Stomach (tissue), 9 donors: Measurements from ENCODE around the gene COBL. TPM values are rescaled to one million over a fixed set of nuclear protein-coding genes. Genes with fewer than 3 reads are reported as not detected.

Source experiments
- DNase-seq, 2 donors: peaks; one replicate each; pipeline versions ENCODE4 v3.0.0 to v3.0.0-alpha.2; 2013 to 2019
- H3K27ac ChIP-seq, 5 donors: fragments of 200-600 bp in 4 of 5; sonication (generic) in 4 of 5; one replicate each; pipeline ENCODE4 v1.5.1; 2013 to 2019; ENCODE audit warnings: mild to moderate bottlenecking in 1 of 5, moderate library complexity in 1 of 5
- H3K27me3 ChIP-seq, 3 donors: fragments of 200-600 bp; sonication (generic); one replicate each; pipeline ENCODE4 v1.5.1; 2017 to 2019; ENCODE audit warnings: mixed run types in 1 of 3
- H3K36me3 ChIP-seq, 4 donors: fragments of 200-600 bp; sonication (generic); 1 replicate in 3 of 4; 2 replicates in 1 of 4; pipeline ENCODE4 v1.5.1; 2016 to 2019
- H3K4me1 ChIP-seq, 4 donors: fragments of 200-600 bp; sonication (generic); one replicate each; pipeline ENCODE4 v1.5.1; 2016 to 2019
- H3K4me3 ChIP-seq, 4 donors: fragments of 200-600 bp; sonication (generic) in 3 of 4; one replicate each; pipeline ENCODE4 v1.5.1; 2016 to 2019; ENCODE audit warnings: mild to moderate bottlenecking in 1 of 4
- H3K9me3 ChIP-seq, 4 donors: fragments of 200-600 bp; sonication (generic); one replicate each; pipeline ENCODE4 v1.5.1; 2016 to 2019
- CTCF ChIP-seq, 7 experiments: fragments of 450-650 bp in 4 of 7; fragments of 200-600 bp in 3 of 7; sonication (generic) in 3 of 7; IDR thresholded peaks; one replicate each; pipeline ENCODE4 v1.5.1; 2016 to 2019; ENCODE audit warnings: antibody characterized with exemption in 7 of 7, control low read depth in 2 of 7, mild to moderate bottlenecking in 1 of 7
- EP300 ChIP-seq: sonication (generic); formaldehyde crosslinking; IDR thresholded peaks from one replicate; pipeline ENCODE4 v1.6.1; 2017; ENCODE audit warnings: antibody characterized with exemption
- POLR2A ChIP-seq, 4 donors: fragments of 450-650 bp; IDR thresholded peaks; one replicate each; pipeline ENCODE4 v1.6.1; 2016; ENCODE audit warnings: antibody characterized with exemption in 4 of 4, control low read depth in 2 of 4, mild to moderate bottlenecking in 1 of 4, moderate library complexity in 1 of 4
- POLR2AphosphoS5 ChIP-seq, 3 donors: sonication (generic); formaldehyde crosslinking; IDR thresholded peaks; one replicate each; pipeline ENCODE4 v1.6.1; 2016; ENCODE audit warnings: antibody characterized with exemption in 3 of 3
- WGBS, 5 donors: extraction: QIAGEN DNeasy Blood & Tissue Kit in 3 of 5; methylation state at CpG; one replicate each; pipeline versions ENCODE4 v1.1.5 to v1.1.7; 2013 to 2018; 5-methylcytosine and 5-hydroxymethylcytosine counted together
- intact Hi-C: fragments of 100-400 bp; cut with DNase I; formaldehyde crosslinking; loops from one replicate; pipeline ENCODE4 v1.15.1; 2023; ENCODE audit warnings: low total_unique reads
- polyA plus RNA-seq, 3 donors: library from polyadenylated mRNA; stranded (reverse); fragments of 200-250 nt; gene quantifications; one replicate each; pipeline ENCODE4 v1.2.3, GENCODE V29; 2013
- total RNA-seq, 5 donors: library from RNA; depleted of rRNA; stranded (reverse); fragments of >200 nt; gene quantifications; one replicate each; pipeline versions ENCODE4 v1.1.0 to v1.2.3, GENCODE V29; 2014 to 2016
- donor health status: healthy with polysubstance abuse.
- donor health status: Bipolar disorder and iron deficiency.
- donor health status: healthy.

Gene COBL
- total and polyA plus RNA-seq, 8 donors, result 4.9 to 79.9 (median 16.0) TPM

GRCh38 chr7:50983850-50984249, 332.8 kb downstream of the COBL start:
- Histone ChIP-seq H3K27ac (no peak overlapping the region), H3K36me3 (no peaks in the 10 kb centered on the region), H3K4me1 (no peaks in the 10 kb centered on the region), H3K9me3 (no peaks in the 10 kb centered on the region), H3K4me3 (no peak overlapping the region), H3K27me3 (peaks cover 0 to 4% (median 0%) of the 10 kb centered on the region in 3 donors)
- DNase-seq, result no peak
- intact Hi-C loops, result no loop called here
- 15 to 43% (median 28%) methylated on average over 1 of the region's 1 CpG for WGBS, 5 donors
- TF ChIP-seq POLR2AphosphoS5 (IDR thresholded peaks at IDR 0.05) (no peak), EP300 (no peak), CTCF (IDR thresholded peaks at IDR 0.05) (no peak), POLR2A (IDR thresholded peaks at IDR 0.05) (no peak)

DNA sequence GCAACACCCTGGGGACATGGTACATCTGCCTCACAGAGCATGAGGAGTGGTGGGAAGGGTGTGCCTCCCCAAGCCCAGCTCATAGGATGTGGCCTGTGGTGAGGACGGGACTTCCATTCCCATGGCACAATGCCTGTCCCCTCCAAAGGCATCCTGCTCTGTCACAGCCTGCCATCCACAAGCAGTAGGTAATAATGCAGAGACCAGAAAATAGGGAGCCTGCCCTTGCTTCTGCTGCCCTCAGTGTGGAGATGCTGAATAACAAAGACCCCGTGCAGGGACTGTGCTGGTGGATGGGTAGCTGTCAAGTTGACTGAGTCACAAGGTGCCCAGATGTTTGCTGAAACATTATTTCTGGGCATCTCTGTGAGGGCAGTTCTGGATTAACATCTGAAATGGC, 334.0 kb downstream of the COBL start:
- no peak overlapping the region for H3K27ac ChIP-seq
- WGBS, 5 donors, result 67 to 76% (median 70%) methylated on average over 2 of the region's 2 CpGs
- H3K9me3 ChIP-seq, result no peaks in the 10 kb centered on the region
- intact Hi-C loops, result no loop called here
- peaks cover 0 to 4% (median 0%) of the 10 kb centered on the region in 3 donors for H3K27me3 ChIP-seq
- no peaks in the 10 kb centered on the region for H3K36me3 ChIP-seq
- no peak for DNase-seq
- TF ChIP-seq POLR2A (IDR thresholded peaks at IDR 0.05), result no peak
- no peak for TF ChIP-seq CTCF (IDR thresholded peaks at IDR 0.05)
- no peak for TF ChIP-seq EP300
- no peak for TF ChIP-seq POLR2AphosphoS5 (IDR thresholded peaks at IDR 0.05)
- no peaks in the 10 kb centered on the region for H3K4me1 ChIP-seq
- no peak overlapping the region for H3K4me3 ChIP-seq

DNA sequence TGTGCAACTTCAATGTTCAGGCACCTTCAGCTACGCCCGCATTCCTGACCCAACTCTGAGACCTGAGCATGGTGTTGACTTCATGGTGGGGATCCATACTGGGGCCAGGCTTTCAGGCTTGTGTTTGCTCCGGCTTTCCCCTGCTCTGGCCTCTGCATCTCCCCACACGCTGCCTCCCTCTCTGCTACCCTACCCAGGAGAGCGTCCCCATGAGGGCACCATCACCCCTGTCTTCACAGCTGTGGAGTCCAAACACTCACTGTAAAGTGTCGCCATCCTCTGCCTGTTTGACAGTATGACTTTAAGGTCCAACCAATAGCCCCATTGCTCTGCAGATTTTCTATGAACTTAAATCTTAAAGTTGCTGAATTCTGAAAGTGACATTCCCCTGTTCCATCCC, 334.9 kb downstream of the COBL start:
- Histone ChIP-seq H3K4me3 (no peak overlapping the region), H3K27ac (no peak overlapping the region), H3K27me3 (peaks cover 0 to 4% (median 0%) of the 10 kb centered on the region in 3 donors), H3K4me1 (no peaks in the 10 kb centered on the region), H3K9me3 (no peaks in the 10 kb centered on the region), H3K36me3 (no peaks in the 10 kb centered on the region)
- intact Hi-C loops, result no loop called here
- no peak for TF ChIP-seq EP300
- TF ChIP-seq POLR2AphosphoS5 (IDR thresholded peaks at IDR 0.05), result no peak
- TF ChIP-seq POLR2A (IDR thresholded peaks at IDR 0.05), result no peak
- TF ChIP-seq CTCF (IDR thresholded peaks at IDR 0.05), result no peak
- no peak for DNase-seq
- WGBS, 5 donors, result 82 to 92% (median 86%) methylated on average over 6 of the region's 6 CpGs

- intact Hi-C loops, result no loop called here
- no peak for TF ChIP-seq POLR2A (IDR thresholded peaks at IDR 0.05)
- peaks cover 0 to 4% (median 0%) of the 10 kb centered on the region in 3 donors for H3K27me3 ChIP-seq
- no peaks in the 10 kb centered on the region for H3K36me3 ChIP-seq
- DNase-seq, result no peak
- H3K4me1 ChIP-seq, result no peaks in the 10 kb centered on the region
- WGBS, 5 donors, result 74 to 86% (median 83%) methylated on average over 3 of the region's 3 CpGs
- peaks cover 0 to 8% (median 0%) of the 10 kb centered on the region in 4 donors for H3K9me3 ChIP-seq
- no peak overlapping the region for H3K27ac ChIP-seq
- H3K4me3 ChIP-seq, result no peak overlapping the region
Measured at GRCh38 chr7:50980411-50980810, 336.2 kb downstream of the COBL start.

DNA sequence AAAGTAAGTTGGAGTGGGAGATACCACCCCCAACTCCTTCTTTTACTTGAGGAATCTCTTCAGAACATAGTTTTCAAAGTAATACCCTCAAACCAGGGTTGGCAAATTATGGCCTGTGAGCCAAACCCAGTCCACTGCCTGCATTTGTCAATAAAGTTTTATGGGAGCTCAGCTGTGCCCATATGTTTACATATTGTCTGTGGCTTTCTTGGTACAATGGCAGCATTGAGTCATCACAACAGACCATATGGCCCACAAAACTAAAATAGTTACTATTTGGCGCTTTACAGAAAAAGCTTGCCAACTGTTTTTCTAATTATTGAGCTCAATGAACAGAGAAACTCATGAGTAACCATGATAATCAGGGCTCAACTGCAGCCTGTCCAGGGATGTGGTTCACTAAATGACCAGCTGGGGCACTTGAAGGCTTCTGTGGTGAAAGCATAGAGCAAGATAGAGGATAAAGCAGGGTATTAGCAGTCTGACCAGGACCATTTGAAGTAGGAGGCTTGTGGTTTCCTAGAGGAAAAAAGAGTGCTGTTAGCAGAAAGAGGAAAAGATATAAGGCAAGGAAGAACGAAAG, 337.9 kb downstream of the COBL start:
- WGBS, 5 donors, result 71 to 83% (median 81%) methylated on average over 2 of the region's 2 CpGs
- peaks cover 0 to 4% (median 0%) of the 10 kb centered on the region in 3 donors for H3K27me3 ChIP-seq
- no peak for TF ChIP-seq EP300
- intact Hi-C loops, result no loop called here
- H3K9me3 ChIP-seq, result peaks cover 0 to 8% (median 0%) of the 10 kb centered on the region in 4 donors
- no peaks in the 10 kb centered on the region for H3K4me1 ChIP-seq
- H3K27ac ChIP-seq, result no peak overlapping the region
- no peak for DNase-seq
- no peaks in the 10 kb centered on the region for H3K36me3 ChIP-seq
- H3K4me3 ChIP-seq, result no peak overlapping the region
